SU-DHL-6 (cell line): ENCODE data around the gene NPIPB2.

Experiments used
- EZH2phosphoT487 ChIP-seq: fragments of 200-600 bp; sonication (generic), shearing (Covaris generic); conservative IDR thresholded peaks from 2 replicates; pipeline ENCODE4 v1.6.1; 2018; ENCODE audit warnings: mild to moderate bottlenecking, antibody characterized with exemption, low read length, moderate library complexity, mixed read lengths
- TF ChIP-seq, protein P1 (sequence below): fragments of 200-600 bp; sonication (generic); IDR thresholded peaks from one replicate; pipeline ENCODE4 v1.5.1; 2017; ENCODE audit warnings: antibody characterized with exemption, mild to moderate bottlenecking, low read length, moderate library complexity; ENCODE audit not compliant: insufficient read depth, poor library complexity, severe bottlenecking

DNA sequence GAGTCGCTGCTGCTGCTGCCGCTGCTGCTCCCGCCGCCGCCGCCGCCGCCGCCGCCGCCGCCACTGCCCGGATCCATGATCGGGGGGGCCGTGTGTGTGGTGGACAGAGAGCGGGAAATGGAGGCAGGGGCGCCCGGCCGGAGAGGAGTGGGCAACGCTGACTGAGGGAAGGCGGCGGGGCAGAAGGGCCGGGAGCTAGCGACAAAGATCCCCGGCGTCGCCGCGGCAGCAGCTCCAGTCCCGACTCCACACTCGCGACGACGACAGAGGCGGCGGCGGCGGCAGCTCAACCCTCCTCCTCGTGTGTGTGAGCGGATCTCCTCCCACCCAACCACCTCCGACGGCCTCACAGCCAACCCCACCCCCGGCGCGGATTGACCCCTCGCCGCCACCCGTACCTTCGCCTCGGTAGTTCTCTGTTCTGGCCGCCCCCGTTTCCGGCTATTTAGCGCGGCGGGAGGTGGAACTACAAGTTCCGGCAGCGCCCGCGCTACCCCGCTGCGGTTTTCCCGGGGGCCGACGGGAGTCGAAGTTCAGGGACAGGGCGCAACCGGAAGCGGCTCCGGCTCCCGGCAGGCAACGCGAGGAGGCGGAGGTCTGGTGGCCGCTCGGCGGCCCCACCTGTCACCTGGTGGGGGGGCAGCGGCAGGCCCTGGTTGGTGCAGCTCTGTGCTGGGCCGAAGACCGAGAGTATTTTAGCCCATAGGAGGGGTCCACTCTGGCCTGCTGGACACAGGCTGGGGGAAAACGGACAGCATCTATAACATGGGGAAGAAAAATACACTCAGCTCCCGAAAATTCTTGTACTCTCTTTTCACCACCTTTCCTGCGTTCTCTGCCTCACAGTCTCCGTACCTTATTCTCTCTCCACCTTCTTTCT, 26.0 kb downstream of the NPIPB2 start, which contains the start of gene GSPT1:
- TF ChIP-seq, protein P1, sequence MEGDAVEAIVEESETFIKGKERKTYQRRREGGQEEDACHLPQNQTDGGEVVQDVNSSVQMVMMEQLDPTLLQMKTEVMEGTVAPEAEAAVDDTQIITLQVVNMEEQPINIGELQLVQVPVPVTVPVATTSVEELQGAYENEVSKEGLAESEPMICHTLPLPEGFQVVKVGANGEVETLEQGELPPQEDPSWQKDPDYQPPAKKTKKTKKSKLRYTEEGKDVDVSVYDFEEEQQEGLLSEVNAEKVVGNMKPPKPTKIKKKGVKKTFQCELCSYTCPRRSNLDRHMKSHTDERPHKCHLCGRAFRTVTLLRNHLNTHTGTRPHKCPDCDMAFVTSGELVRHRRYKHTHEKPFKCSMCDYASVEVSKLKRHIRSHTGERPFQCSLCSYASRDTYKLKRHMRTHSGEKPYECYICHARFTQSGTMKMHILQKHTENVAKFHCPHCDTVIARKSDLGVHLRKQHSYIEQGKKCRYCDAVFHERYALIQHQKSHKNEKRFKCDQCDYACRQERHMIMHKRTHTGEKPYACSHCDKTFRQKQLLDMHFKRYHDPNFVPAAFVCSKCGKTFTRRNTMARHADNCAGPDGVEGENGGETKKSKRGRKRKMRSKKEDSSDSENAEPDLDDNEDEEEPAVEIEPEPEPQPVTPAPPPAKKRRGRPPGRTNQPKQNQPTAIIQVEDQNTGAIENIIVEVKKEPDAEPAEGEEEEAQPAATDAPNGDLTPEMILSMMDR: no peak
- TF ChIP-seq EZH2phosphoT487: no peak
